Posterior cingulate gyrus (tissue), 11 donors: ENCODE results near the gene CCDC50.
A peak's percentile ranks its signal among the peaks of the same experiment; 100 is the strongest.

Experiments
- DNase-seq, 10 donors: peaks; one replicate each; pipeline versions ENCODE4 v3.0.0 to v3.0.0-alpha.2; 2020 to 2021; ENCODE audit warnings: mixed read lengths in 3 of 10
- intact Hi-C: fragments of 100-400 bp; cut with DNase I; formaldehyde crosslinking; loops from one replicate; pipeline ENCODE4 v1.15.1; 2023

Gene CCDC50

GRCh38 chr3:191414286-191414685, 85.1 kb downstream of the CCDC50 start:
- intact Hi-C loops, result no loop called here
- no peak for DNase-seq

DNA sequence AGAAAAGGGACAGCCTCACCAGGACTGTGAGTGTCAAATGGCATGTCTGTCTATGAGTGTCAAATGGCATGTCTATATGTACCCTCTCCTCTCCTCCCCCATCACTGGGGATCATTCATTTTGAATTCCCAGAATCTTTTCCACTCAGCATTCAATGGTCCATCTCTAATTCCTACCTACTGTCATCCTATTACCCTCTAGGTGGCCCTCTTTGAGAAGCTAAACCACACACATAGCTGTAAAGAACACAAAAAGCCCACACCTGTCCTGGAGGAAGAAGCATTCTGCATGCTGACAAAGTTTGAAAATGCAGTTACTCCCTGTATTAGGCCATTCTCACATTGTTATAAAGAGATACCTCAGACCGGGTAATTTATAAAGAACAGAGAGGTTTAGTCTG, 85.5 kb downstream of the CCDC50 start:
- no peak for DNase-seq
- intact Hi-C loops, result no loop called here

- peak in 2 of 10 donors; percentile 59 to 63 for DNase-seq
- intact Hi-C loops, result no loop called here
Measured at GRCh38 chr3:191415566-191415965, 86.4 kb downstream of the CCDC50 start.

- intact Hi-C loops, result loop anchor here (2.0 kb wide), 1 partner anchor 1027 kb away; no protein-coding TSS in a partner anchor
- DNase-seq, result no peak
Measured at GRCh38 chr3:191417457-191417729, 88.2 kb downstream of the CCDC50 start.

GRCh38 chr3:191420771-191421170, 91.6 kb downstream of the CCDC50 start:
- no peak for DNase-seq
- intact Hi-C loops, result no loop called here

- DNase-seq, result no peak
- intact Hi-C loops, result no loop called here
Measured at GRCh38 chr3:191424881-191425280, 95.7 kb downstream of the CCDC50 start.

- intact Hi-C loops, result no loop called here
- DNase-seq, result peak in 3 of 10 donors; percentile 21 to 87 (median 70)
Measured at GRCh38 chr3:191425322-191425734, 96.1 kb downstream of the CCDC50 start.

DNA sequence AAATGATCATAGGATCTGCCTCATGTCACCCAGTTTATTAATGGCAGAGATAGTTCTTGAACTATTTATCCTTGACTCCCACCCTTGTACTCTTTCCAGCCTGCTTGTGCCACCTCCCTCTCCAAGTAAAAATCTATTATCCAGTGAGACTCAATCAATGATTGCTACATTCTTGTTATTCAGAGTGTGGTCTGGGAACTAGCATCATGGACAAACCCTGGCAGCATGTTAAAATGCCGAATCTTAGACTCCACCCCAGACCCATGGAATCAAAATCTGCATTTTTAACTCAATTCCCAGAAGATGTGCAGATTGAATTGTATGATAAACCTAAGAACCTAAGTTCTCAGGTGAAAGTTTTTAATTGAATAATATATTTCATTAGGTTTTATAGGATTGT, 97.1 kb downstream of the CCDC50 start:
- intact Hi-C loops, result no loop called here
- no peak for DNase-seq

DNA sequence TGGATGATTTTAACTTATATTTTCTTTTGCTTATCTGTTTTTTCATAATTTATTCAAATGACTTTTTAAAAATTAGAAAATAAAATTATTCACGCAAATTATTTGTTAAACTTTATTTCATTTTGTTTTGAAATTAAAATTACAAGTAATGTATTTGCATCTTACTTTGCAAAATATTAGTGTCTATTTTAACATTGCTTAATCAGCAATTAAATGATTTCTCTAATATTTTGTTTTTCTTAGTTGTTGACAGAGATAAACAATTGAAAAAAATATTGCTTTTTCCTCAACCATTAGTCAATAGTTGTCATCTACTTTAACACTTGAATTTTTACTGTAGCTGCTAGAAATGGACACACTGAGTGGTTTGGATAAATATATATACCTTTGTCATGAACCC, 99.0 kb downstream of the CCDC50 start:
- intact Hi-C loops, result no loop called here
- no peak for DNase-seq

GRCh38 chr3:191430103-191430502, 100.9 kb downstream of the CCDC50 start:
- intact Hi-C loops, result no loop called here
- no peak for DNase-seq

- no peak for DNase-seq
- intact Hi-C loops, result no loop called here
Measured at GRCh38 chr3:191431160-191431822, 102.1 kb downstream of the CCDC50 start.

- no peak for DNase-seq
- intact Hi-C loops, result no loop called here
Measured at GRCh38 chr3:191432162-191432561, 103.0 kb downstream of the CCDC50 start.

DNA sequence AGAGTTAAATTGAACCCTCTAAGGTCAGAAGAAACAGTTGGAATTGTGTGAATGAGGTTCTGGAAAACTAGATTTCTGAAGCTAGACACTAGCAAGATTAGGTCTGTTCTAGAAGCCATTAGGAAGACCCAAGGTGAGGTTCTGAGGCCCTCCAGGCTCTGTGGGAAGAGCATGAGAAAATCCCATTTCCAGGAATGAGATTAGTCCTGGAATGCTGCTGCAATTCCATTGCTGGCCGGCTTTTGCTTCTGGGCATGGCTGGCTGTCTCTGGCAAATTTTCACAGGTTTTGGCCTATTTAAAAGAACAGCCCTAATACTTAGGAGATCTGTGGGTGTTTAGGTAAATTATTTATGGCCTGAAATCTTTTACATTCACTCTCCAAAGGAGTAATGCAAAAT, 104.8 kb downstream of the CCDC50 start:
- no peak for DNase-seq
- intact Hi-C loops, result no loop called here

DNA sequence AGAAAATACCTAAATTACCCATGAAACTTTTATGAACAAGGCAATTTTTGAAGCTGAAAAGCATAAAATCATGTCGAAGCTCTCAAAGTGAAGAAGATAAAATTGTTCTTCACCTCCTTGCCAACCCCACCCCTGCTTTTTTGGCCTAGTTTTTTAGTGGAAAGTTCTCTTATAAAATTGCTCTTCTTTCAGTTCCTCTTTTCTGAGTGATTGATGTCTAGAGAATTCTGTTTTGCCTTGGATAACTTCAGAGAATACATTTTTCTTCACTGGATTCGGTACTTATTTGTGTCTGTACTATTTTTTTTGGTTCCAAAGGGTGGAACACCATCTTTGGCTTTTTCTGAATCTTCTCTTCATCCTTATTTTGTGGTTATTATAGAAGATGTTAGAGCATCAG, 106.8 kb downstream of the CCDC50 start:
- no peak for DNase-seq
- intact Hi-C loops, result no loop called here

GRCh38 chr3:191438150-191438814, 109.1 kb downstream of the CCDC50 start:
- intact Hi-C loops, result no loop called here
- no peak for DNase-seq

- no peak for DNase-seq
- intact Hi-C loops, result loop anchor here (10.0 kb wide), 1 partner anchor 184 kb away; no protein-coding TSS in a partner anchor
Measured at GRCh38 chr3:191440532-191440931, 111.3 kb downstream of the CCDC50 start.

- intact Hi-C loops, result loop anchor here (10.0 kb wide), 1 partner anchor 183 kb away; no protein-coding TSS in a partner anchor
- DNase-seq, result no peak
Measured at GRCh38 chr3:191441687-191442086, 112.5 kb downstream of the CCDC50 start.

DNA sequence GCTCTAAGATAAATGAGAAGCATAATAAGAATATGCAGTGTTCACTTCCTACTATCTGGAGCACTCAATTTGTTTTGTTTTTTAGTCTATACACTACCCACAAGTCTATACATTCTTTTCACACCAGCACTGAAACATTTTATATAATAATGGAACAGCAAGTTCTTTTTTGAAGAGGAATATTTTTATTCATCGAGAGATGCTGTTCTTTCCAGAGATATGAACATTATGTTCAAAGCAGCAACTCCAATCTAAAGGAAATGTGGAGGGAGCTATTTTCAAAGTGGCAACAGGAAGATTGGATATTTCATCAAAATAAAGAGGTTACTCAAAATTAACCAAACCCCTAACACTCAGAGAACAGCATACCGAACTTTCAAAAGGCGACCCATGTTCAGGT, 115.4 kb downstream of the CCDC50 start:
- DNase-seq, result no peak
- intact Hi-C loops, result loop anchor here (10.0 kb wide), 1 partner anchor 180 kb away; no protein-coding TSS in a partner anchor
